HG02763 (cell line): ENCODE measurements around the gene TNFRSF13B.
"Not testable (repeated sequence)": the region's sequence is repeated elsewhere in the genome, so short reads cannot be mapped to it uniquely, and the experiment has no call there.

Experiments
- ATAC-seq: cut with Tn5 transposase; IDR thresholded peaks from one replicate; pipeline ENCODE4 v1.9.1; 2021; ENCODE audit warnings: mild to moderate bottlenecking, moderate library complexity; ENCODE audit not compliant: unreplicated experiment

Gene TNFRSF13B

GRCh38 chr17:16987830-16988601 lies 16.1 kb upstream of the TNFRSF13B start:
- ATAC-seq = peak; percentile 62

- no peak for ATAC-seq
These were observed 15.3 kb upstream of the TNFRSF13B start for GRCh38 chr17:16987066-16987829.

GRCh38 chr17:16986391-16986790 lies 14.5 kb upstream of the TNFRSF13B start:
- ATAC-seq = no peak

DNA sequence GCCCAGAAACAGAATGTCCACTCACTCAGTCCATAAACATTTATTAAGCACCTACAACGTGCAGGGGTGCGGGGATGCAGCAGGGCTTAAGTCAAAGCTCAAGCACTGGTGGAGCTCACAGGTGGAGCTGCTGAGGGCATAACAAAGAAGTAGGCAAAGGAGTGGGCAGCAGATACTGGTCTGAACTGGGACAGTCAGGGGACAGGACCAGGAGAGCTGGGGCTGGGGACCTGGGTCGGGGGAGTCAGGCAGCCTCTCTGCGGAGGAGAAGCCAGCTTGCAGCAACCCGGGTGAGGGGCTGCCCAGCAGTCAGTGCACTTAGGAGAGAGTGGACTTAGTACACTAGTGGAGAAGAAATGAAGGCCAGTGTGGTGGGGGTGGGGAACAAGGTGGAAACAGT lies 10.0 kb upstream of the TNFRSF13B start:
- ATAC-seq = no peak

DNA sequence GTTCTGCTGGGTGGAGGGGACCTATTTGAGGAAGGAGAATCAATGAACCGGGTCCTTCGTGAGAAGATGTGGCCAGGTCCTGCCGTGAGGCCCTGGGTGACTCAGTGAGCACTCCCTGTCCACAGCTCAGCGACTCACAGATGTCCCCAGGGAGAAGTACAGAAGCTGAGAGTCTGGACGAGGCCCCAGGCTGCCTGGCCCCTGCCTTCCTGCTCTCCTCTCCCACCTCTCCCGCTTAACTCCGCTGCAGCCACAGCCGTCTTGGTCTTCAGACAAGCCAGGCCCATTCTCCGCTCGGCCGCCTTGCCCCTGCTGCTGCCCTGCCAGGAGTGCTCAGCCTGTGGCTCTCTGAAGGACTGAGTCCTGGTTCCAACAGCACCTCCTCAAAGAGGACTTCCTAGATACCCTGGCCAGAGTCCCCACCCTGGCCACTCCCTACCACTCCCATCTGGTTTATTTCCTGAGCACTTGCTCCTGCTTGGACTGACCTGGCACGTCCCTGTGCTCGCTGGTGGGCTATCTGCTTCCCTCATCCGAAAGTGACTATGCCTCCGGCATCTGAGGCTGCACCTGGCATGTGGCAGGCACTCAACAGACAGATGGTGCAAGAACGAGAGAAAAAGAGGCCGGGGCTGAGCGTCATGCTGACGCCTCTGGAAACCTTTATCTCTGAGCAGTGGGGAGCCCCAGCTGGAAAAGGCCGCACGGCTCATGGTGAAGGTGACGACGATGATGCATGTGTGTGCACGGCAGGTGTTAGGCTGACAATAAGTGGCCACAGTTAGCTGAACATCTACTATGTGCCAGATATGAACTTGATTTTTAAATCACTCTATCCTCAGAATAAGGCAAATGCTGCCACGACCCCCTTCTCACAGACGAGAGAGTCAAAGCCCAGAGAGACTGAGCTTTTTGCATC lies 9.2 kb upstream of the TNFRSF13B start:
- no peak for ATAC-seq

GRCh38 chr17:16980061-16980460 lies 8.1 kb upstream of the TNFRSF13B start:
- ATAC-seq = no peak

DNA sequence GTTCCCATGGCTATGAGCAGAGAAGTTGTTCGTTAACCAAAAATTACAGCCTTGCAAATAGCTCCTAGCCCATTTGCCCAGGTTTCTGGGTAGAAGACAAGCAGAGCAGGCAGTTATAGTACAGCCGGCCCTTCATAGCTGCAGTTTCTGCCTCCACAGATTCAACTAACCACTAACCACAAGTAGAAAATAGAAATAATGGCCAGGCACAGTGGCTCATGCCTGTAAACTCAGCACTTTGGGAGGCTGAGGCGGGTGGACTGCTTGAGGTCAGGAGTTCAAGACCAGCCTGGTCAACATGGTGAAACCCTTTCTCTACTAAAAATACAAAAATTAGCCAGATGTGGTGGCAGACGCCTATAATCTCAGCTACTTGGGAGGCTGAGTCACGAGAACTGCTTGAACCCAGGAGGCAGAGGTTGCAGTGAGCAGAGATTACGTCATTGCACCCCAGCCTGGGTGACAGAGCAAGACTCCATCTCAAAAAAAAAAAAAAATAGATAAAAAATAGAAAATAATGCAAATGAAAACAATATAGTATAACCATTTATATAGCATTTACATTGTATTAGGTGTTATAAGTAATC lies 7.4 kb upstream of the TNFRSF13B start:
- ATAC-seq = not testable (repeated sequence)

- no peak for ATAC-seq
These were observed 6.0 kb upstream of the TNFRSF13B start for GRCh38 chr17:16977932-16978331.

DNA sequence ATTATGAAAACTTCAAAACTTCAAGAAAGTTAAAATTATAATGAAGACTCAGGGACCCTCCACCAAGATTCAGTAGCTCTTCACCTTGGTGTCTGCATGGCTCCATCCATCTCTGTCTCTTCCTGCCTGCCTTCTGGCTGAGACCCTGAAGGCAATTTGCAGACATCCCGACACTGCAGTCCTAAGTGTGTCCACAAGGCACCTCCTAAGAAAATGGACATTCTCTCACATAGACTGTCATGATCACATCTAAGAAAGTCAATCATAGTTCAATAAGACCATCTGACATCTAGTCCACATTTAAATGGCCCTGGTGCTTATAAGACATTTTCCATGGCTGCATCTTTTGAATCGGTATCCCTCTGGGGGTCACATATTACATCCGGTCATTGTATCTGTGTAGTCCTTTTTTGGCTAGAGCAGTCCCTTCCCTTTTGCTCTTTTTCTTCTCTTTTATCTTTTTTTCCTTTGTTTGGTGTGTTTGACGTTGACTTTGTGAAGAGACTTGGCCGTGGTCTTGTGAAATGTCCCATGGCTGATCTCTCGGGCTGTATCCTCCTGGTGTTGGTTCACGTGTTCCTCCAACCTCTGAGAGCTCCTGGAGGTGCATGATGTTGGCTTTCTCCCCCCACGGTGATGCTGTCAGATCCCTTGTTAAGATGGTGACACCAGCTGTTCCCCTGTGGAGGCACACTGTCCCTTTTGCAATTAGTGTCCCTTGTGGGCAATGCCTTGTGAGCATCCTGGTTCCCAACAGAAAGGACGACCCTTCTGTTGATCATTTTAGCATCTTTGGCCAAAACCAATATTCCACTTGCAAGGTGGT lies 5.0 kb upstream of the TNFRSF13B start:
- ATAC-seq = no peak

GRCh38 chr17:16975744-16976625 lies 4.1 kb upstream of the TNFRSF13B start:
- ATAC-seq = peak; percentile 26

DNA sequence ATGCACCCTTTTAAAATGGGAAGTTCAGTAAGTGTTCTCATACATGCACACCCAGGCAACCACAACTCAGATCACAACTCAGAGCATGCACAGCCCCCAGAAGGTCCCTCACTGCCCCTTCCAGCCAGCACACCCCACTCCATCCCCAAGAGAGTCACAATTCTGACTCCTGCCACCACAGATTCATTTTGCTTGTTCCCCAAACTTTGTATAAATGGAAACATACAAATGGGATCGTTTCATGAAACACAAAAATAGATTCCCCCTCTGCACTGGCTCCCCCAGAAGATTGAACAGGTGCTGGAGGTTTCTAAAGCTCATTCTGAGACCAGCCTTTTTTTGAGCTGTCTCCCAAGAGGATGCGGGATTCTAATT lies 3.3 kb upstream of the TNFRSF13B start:
- no peak for ATAC-seq

DNA sequence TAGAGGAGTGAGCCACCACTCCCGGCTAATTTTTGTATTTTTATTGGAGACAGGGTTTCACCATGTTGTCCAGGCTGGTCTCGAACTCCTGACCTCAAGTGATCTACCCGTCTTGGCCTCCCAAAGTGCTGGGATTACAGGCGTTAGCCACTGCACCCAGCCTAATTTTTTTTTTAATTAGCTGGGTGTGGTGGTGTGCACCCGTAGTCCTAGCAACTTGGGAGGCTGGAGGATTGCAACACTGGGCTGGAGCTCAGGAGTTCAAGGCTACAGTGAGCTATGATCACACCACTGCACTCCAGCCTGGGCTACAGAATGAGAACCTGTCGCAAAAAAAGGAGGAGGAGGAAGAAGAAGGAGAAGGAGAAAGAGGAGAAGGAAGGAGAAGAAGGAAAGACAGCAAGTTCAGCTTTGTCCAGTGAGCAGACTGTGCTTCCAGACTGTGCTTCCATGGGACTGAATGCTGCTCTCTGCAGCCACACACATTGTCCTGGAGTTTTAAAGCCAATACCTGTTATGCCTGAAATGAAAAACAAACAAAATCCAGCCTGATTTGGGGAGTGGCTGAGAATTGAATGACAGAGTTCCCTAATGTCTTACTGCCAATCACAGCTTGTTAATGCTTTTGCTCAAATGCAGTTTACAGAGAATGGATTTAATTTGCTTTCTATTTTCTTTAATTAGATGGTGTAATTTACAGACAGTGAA lies 2.8 kb upstream of the TNFRSF13B start:
- no peak for ATAC-seq

- no peak for ATAC-seq
These were observed 2.0 kb upstream of the TNFRSF13B start for GRCh38 chr17:16973760-16974540.

DNA sequence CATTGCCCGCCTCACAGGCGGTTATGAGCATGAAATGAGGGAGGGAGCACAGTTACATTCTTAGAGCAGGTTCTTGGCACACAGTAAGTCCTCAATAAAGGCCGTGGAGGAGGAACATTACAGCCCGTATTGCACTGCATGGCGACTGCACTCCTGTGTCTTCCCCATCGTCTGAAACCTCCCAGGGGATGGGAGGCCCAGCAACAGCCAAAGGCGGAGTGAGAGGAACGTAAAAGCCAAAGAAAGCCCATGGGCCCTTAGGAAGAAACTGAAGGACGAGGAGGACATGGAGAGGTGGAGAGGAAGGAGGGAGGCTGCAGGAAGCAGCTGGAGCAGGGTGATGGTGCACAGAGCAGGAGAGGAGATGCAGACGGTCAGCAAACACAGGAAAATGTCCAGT lies 1.1 kb upstream of the TNFRSF13B start:
- not testable (repeated sequence) for ATAC-seq

DNA sequence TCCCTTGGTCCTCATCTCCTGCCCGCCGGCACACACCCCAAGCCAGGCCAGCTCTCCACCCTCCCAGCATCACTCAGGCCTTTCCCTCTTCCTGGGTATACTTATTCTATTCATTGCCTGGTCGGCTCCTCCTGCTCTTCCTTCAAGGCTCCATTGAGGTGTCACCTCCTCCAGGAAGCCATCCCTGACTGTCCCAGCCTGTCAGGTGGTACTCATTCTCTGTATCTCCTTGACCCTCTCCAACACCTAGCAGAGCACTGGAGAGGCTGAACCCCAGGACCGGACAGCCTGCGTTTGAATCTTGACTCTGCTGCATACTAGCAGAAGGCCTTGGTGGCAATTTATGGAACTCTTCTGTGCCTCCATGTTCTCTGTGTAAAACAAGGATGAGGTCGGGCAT lies 428 bp upstream of the TNFRSF13B start:
- no peak for ATAC-seq

DNA sequence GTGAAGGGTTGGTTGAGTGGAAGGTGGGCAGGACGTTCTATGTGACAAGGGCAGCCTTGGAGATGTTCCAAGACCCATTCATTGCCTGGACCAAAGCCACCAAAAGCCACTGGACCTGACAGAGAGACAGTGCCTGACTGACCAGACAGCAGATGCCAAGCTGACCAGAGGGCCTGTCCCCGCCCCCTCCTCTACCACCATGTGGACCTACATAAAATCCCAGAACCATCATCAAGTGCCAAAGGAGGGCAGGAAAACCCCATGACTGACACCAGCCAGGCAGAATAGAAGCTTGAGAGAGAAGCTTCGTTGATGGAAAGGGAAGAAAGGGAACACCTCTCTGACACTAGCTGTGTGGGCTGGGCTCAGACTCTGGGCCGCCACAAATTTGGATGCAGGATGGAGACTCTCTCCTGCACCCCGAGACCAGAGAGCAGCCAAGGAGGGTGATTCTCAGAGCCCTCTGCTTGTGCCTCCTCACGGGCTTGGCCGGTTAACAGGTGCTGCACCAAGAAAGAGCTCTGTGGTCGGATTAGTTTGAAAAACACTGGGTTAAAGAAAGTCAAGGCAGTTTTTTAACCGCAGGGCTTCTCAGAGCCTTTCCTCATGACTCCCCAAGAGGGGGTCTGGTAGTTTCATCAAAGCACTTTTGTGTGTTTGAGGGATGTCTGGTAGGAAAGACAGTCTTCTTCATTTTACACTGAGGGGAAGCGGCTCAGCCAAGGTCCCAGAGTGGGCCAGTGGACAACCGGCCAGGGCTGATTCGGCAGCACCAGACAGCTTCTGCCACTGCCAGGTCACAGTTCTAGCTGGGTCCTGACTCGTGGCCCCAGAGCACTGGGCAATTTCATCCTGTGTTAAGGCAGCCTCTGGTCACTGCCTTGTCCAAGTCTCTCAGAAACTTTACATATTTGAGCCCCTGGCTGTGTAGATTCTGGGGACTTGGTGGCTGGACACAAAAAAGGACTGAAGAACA lies 1.7 kb downstream of the TNFRSF13B start:
- peak; percentile 38 for ATAC-seq
